Dermis blood vessel endothelial cell (primary cell): ENCODE data around the gene PAK5. TPM values are rescaled to one million over a fixed set of nuclear protein-coding genes. Genes with fewer than 3 reads are reported as not detected.

Experiments used
- DNase-seq: peaks from one replicate; pipeline ENCODE4 v3.0.0; 2010
- total RNA-seq: library from RNA; depleted of rRNA; stranded (reverse); fragments of >200 nt; gene quantifications from 2 replicates; pipeline ENCODE4 v1.2.3, GENCODE V29; 2014

PAK5 gene
- total RNA-seq, 1 donor from 2014 or later, result not detected

DNA sequence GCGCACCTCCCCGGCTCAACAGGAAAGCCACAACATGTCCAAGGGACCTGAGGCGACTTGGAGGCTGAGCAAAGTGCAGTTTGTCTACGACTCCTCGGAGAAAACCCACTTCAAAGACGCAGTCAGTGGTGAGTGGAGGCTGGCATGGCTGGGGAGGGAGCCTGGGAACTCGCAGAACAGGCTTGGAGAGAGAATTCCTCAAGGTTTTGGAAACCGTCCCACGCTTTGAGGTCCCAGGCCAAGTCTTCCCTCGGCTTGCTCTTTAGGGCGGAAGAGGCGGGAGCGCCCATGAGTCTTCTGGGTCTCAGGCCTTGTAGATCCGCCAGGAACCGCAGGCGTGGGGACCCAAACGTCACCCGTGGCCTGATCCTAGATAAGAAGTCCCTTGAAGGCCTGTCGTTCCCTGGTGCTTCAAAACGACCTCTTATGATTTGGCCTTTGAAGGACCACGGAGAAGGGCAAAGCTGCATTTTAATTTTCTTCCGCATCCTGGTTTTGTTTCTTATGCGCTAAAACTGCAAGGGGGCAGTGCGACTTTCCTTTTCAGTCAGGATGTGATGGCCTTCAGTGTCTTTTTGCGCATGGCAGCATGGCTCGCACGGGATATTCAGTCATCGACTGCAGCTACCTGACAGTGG, 322.5 kb downstream of the PAK5 start:
- no peak for DNase-seq

DNA sequence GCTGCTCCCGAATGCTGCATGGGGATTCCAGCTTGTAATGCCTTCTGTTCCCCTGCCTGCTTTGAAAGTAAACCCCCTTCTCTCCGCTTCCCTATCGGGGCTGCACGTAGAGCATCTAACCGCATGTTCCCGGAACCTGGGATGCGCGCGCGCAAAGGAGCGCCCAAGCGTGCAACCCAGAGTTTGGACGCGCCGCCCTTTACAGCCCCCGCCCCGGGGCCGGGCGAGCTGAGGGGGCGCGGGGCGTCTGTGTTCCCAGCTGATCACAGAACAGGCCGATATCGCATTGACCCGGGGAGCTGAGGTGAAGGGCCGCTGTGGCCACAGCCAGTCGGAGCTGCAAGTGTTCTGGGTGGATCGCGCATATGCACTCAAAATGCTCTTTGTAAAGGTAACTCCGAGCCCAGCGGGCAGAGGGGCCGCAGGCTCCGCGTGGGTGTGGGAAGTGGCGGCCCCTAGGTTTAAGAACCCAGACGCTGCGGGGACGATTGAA, 323.1 kb downstream of the PAK5 start:
- DNase-seq, result no peak

DNA sequence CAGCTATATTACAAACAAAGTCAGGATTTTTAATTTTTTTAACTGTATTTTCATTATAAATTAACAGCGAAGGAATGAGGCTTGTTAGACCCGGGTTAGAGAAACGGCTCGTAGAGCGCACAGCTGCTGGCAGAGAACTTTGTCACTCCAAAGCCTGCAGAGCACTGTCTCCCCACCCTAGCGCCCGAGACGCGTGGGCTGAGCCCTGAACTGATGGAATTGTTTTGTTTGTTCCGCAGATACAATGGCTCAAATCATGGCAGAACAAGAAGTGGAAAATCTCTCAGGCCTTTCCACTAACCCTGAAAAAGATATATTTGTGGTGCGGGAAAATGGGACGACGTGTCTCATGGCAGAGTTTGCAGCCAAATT, 323.7 kb downstream of the PAK5 start:
- no peak for DNase-seq

- DNase-seq, result peak; percentile 47
Measured at GRCh38 chr20:9514461-9515213, 324.2 kb downstream of the PAK5 start, which contains the start of gene LAMP5. Gene LAMP5 (plus strand): TSS chr20:9514590. CDS start chr20:9514853, 263 bp downstream.

GRCh38 chr20:9514072-9514460, 324.8 kb downstream of the PAK5 start:
- DNase-seq, result no peak

GRCh38 chr20:9510911-9511310, 328.0 kb downstream of the PAK5 start:
- no peak for DNase-seq

- DNase-seq, result no peak
Measured at GRCh38 chr20:9509246-9509645, 329.6 kb downstream of the PAK5 start.

- DNase-seq, result no peak
Measured at GRCh38 chr20:9508696-9509178, 330.1 kb downstream of the PAK5 start.

DNA sequence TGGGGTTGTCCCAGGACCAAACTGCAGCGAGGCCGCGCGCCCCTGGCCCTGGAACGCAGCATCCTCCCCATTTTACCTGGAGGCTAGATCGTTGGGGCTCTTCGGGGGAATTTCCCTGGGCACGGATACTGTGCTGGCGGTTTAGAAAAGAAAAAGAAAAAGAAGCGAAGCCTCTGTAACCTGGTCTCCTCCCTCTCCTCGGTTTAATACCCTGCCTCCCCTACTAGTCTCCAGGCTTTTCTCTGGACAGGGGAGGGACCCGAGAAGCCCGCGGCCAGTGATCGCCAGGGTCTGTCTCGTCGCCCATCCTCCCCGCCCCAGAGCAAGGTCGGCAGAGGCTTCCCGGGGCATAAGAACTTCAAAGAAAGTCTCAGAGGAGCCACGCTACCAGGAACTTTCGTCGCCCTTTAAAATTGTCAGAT, 330.6 kb downstream of the PAK5 start:
- DNase-seq, result no peak

DNA sequence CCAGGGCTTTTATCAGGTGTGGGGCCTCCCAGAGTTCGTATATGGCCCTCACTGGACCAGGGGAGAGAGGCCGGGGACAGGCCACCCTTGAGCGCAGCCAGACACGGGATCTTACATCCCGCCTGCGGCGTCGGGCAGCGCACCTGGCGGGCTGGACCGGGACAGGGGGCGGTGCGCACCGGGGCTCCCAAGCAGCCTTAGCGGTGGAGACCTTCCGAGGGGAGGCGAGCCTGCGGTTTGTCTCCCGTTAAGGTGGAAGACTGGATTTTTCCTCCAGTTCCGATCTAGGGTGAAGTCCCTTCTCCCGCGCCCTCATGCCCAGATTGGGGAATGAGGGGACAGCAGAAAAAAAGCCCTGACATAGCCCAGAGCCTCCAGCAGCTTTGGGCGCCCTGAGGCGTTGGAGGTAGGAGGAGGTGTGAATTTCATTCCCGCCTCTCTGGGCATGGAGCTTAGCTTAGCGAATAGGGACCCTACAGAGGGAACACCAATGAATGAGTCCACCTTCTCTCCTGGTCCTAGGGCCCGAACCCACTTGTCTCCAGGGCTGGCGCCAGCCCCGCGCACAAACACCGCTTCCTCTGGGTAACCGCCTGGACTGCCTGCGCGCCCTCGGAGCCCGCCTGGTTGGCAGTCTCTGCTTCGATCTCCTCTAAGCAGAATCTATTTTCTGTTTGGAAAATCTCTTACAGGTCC, 331.2 kb downstream of the PAK5 start:
- no peak for DNase-seq

DNA sequence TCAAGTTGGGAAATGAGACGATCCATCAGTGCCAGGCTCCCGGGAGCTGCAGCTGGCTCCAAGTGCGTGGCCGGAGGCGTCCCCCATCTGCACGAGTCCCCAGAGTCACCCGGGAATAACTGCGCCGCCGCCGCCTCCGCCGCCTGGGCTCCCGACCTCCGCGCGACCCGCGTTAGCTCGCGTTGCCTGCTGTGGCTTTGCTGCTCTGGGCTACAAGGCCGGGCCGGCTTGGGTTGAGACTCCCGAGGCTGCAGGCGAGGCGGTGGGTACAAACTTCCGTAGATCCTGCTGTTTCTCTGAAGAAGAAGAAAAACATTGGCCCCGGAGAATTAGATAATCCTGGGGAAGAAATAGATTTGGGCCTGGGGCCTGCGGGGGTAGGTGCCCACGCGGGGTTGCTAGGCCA, 331.9 kb downstream of the PAK5 start:
- no peak for DNase-seq

DNA sequence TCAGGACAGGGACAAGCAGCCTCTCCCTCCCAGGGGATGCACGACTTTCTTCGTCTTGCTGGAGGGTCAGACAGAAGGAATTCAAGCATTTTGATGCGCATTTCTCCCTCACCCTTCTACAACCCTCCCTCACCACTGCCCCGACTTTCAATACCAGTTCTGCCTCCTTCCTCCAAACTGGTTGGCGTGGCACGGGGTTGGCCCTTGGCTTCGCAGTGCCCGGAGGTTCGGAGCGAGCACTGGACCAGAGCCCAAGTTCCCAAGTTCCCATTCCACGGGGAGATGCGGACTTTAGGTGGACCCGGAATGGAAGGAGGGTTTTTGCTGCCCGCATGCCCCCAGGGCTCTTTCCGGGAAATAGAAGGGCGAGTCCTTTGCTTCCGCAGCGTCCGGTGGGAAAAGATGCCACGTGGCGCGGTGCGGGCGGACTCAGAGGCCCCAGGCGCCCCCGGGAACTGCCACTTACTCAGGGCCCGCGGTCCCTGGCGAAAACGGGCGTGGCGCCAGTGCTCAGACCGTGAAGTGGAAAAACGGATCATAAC, 332.5 kb downstream of the PAK5 start:
- DNase-seq, result no peak

- no peak for DNase-seq
Measured at GRCh38 chr20:9503526-9504245, 335.2 kb downstream of the PAK5 start.

- no peak for DNase-seq
Measured at GRCh38 chr20:9501473-9501872, 337.4 kb downstream of the PAK5 start.

GRCh38 chr20:9500121-9500520, 338.8 kb downstream of the PAK5 start:
- no peak for DNase-seq

- DNase-seq, result no peak
Measured at GRCh38 chr20:9499126-9499899, 339.6 kb downstream of the PAK5 start.

GRCh38 chr20:9498322-9498721, 340.6 kb downstream of the PAK5 start:
- no peak for DNase-seq

- no peak for DNase-seq
Measured at GRCh38 chr20:9496155-9496554, 342.7 kb downstream of the PAK5 start.

DNA sequence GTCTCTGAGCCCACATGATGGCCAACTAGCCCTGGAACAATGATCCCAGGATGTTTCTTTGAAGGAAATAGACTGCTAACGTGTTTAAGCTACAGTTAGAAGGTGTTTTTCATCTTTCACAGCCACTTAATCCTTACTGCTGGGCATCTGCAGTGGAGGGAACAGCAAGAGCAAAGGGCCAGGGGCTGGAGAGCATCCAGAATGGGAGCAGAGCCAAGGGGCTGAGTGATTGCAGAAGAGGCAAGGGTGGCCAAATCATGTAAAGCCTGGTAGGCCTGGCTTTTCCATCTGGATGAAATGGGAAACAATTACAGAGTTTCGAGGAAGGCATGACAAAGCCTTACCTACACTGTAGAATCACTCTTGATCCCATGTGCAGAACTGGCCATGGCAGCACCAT, 343.2 kb downstream of the PAK5 start:
- DNase-seq, result no peak

DNA sequence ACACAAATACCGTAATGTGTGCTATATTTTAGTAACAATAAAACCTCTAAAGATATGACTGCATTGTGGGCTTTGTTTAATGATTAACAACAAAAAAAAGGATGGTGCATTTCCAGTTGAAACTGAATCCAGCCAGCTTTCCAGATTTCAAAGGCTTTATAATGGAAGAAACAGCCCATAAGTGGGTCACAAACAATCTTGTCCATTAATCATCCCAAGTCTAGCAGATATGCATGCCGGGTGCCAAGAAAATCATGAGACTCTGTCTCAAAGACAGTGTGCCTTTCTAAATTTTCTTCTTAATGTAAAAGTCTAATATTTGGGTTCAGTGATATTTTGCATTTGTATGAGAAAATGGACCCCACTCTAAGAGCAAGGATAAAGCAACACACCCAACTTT, 345.1 kb downstream of the PAK5 start:
- no peak for DNase-seq

GRCh38 chr20:9492067-9492466, 346.8 kb downstream of the PAK5 start:
- DNase-seq, result no peak

GRCh38 chr20:9491324-9491723, 347.6 kb downstream of the PAK5 start:
- no peak for DNase-seq
